GM12878 (cell line): Measurements from ENCODE around the gene COL5A1. TPM values are rescaled to one million over a fixed set of nuclear protein-coding genes. Genes with fewer than 3 reads are reported as not detected.

Experiments
- ATAC-seq: fragments of 200-7000 bp; cut with Tn5 transposase; 3 replicates; pipeline ENCODE4 v1.9.1; 2020; ENCODE audit warnings: mild to moderate bottlenecking, moderate library complexity
- BruUV-seq: library from RNA; stranded (reverse); fragments of 400-500 nt; replicated peaks from 2 replicates; lab custom pipeline; 2021; lab: Mats Ljungman, UMichigan
- CTCF ChIA-PET: fragments of 300-600 bp; sonication (Branson Sonifier 250); formaldehyde crosslinking; extraction: SDS; loops from one replicate; lab custom pipeline; 2021; ENCODE audit warnings: inconsistent platforms; lab: Yijun Ruan, JAX
- POLR2A ChIA-PET: fragments of 350-600 bp; formaldehyde crosslinking; extraction: SDS; loops from one replicate; lab custom pipeline; 2021; ENCODE audit warnings: inconsistent platforms; lab: Charles Lee
- RAD21 ChIA-PET: fragments of 300-600 bp; sonication (Branson Sonifier 250); formaldehyde crosslinking; loops from one replicate; lab custom pipeline; 2023; ENCODE audit warnings: antibody characterized with exemption; ENCODE audit not compliant: unreplicated experiment; lab: Charles Lee
- SMC1A ChIA-PET: fragments of 300-600 bp; sonication (Branson Sonifier 250); formaldehyde crosslinking; loops from one replicate; lab custom pipeline; 2023; ENCODE audit not compliant: unreplicated experiment, uncharacterized antibody; lab: Charles Lee
- DNase-seq: peaks from one replicate; pipeline ENCODE4 v3.0.0-alpha.2; 2011; ENCODE audit warnings: low read depth, low spot score
- FAIRE-seq: peaks from 3 replicates; lab custom pipeline; 2011; peaks lifted over from hg19 to GRCh38; lab: Jason Lieb, UNC
- H2AFZ ChIP-seq: 2 replicates; pipeline ENCODE4 v1.6.0; 2011; ENCODE audit warnings: low read depth, low read length, control low read depth; ENCODE audit not compliant: control insufficient read depth
- H3K27ac ChIP-seq: 2 replicates; pipeline ENCODE4 v1.5.1; 2011; ENCODE audit warnings: control low read depth; ENCODE audit not compliant: control insufficient read depth, insufficient read depth
- H3K27me3 ChIP-seq, 2 experiments: replicated peaks in 1 of 2; 2 replicates each; pipeline versions ENCODE4 v1.6.0 to v1.6.1; 2011; ENCODE audit warnings: low read length in 1 of 2; ENCODE audit not compliant: control insufficient read depth in 2 of 2, insufficient read depth in 2 of 2
- H3K36me3 ChIP-seq, 2 experiments: 2 replicates each; pipeline ENCODE4 v1.5.1; 2011; ENCODE audit warnings: low read length in 1 of 2; ENCODE audit not compliant: control insufficient read depth in 2 of 2, insufficient read depth in 2 of 2
- H3K4me1 ChIP-seq: 2 replicates; pipeline ENCODE4 v1.6.1; 2011; ENCODE audit warnings: mild to moderate bottlenecking, low read length, moderate library complexity, mixed read lengths; ENCODE audit not compliant: control insufficient read depth, insufficient read depth
- H3K4me2 ChIP-seq: 2 replicates; pipeline ENCODE4 v1.6.0; 2011; ENCODE audit warnings: control low read depth; ENCODE audit not compliant: control insufficient read depth, insufficient read depth
- H3K4me3 ChIP-seq: fragments of 200-600 bp; sonication (generic); 2 replicates; pipeline ENCODE4 v1.5.1; 2016
- H3K79me2 ChIP-seq: 2 replicates; pipeline ENCODE4 v1.6.0; 2011; ENCODE audit warnings: low read length; ENCODE audit not compliant: control insufficient read depth, insufficient read depth
- H3K9ac ChIP-seq: 2 replicates; pipeline ENCODE4 v1.8.0; 2011; ENCODE audit warnings: low read length, control low read depth, mixed read lengths; ENCODE audit not compliant: control insufficient read depth, insufficient read depth
- H3K9me3 ChIP-seq: replicated peaks from 3 replicates; pipeline ENCODE4 v1.5.1; 2011; ENCODE audit warnings: mild to moderate bottlenecking, low read length; ENCODE audit not compliant: control insufficient read depth, insufficient read depth
- H4K20me1 ChIP-seq: 2 replicates; pipeline ENCODE4 v1.6.0; 2011; ENCODE audit not compliant: control insufficient read depth, insufficient read depth
- BACH1 ChIP-seq: fragments of 450-650 bp; IDR thresholded peaks from 2 replicates; pipeline ENCODE4 v1.6.1; 2017; ENCODE audit warnings: mild to moderate bottlenecking, borderline replicate concordance
- CBX5 ChIP-seq: sonication (generic); IDR thresholded peaks from 2 replicates; pipeline ENCODE4 v1.6.1; 2016; ENCODE audit warnings: low read depth, moderate library complexity, mild to moderate bottlenecking, inconsistent platforms
- MEF2B ChIP-seq: fragments of 450-650 bp; IDR thresholded peaks from 2 replicates; pipeline ENCODE4 v1.6.1; 2018; ENCODE audit warnings: mild to moderate bottlenecking, moderate library complexity; ENCODE audit not compliant: partially characterized antibody, poor library complexity, severe bottlenecking
- RAD51 ChIP-seq: fragments of 450-650 bp; IDR thresholded peaks from 2 replicates; pipeline ENCODE4 v1.6.1; 2016; ENCODE audit warnings: moderate library complexity, mild to moderate bottlenecking, inconsistent platforms
- SMARCA5 ChIP-seq: fragments of 450-650 bp; IDR thresholded peaks from 2 replicates; pipeline ENCODE4 v1.6.1; 2017; ENCODE audit warnings: mild to moderate bottlenecking
- ZNF217 ChIP-seq: fragments of 450-650 bp; IDR thresholded peaks from 2 replicates; pipeline ENCODE4 v1.6.1; 2017; ENCODE audit warnings: antibody characterized with exemption, mild to moderate bottlenecking
- ZNF24 ChIP-seq: fragments of 450-650 bp; IDR thresholded peaks from 2 replicates; pipeline ENCODE4 v1.6.1; 2017; ENCODE audit warnings: antibody characterized with exemption, mild to moderate bottlenecking
- WGBS: methylation state at CpG from one replicate; pipeline ENCODE4 v1.1.6; 2016; ENCODE audit warnings: low lambda C conversion rate; ENCODE audit not compliant: insufficient replicate concordance, insufficient coverage; ENCODE audit errors: missing lambda C conversion rate; 5-methylcytosine and 5-hydroxymethylcytosine counted together
- in situ Hi-C: fragments of 300-500 bp; cut with MboI; formaldehyde crosslinking; loops from 9 replicates; pipeline ENCODE4 v1.14.3; 2018; ENCODE audit warnings: mixed read lengths
- intact Hi-C: fragments of 100-400 bp; cut with micrococcal nuclease; formaldehyde crosslinking; loops from one replicate; pipeline ENCODE4 v1.14.2; 2022; ENCODE audit not compliant: unreplicated experiment
- polyA plus RNA-seq, 11 experiments: library from polyadenylated mRNA; depleted of rRNA in 4 of 11; unstranded in 6 of 11; stranded (reverse) in 5 of 11; fragments of >200 nt; fragmentation: Nextera tagmentation in 4 of 11; fragmentation: Illumina TruSeq in 1 of 11; extraction: Ambion mirVana in 4 of 11; extraction: Trizol in 1 of 11; gene quantifications; 1 replicate in 1 of 11; 2 replicates in 10 of 11; pipeline versions ENCODE4 v1.2.1 to v1.2.3, GENCODE V29; 2011 to 2016; ENCODE audit warnings: inconsistent platforms in 2 of 11, missing spikeins in 2 of 11, low read depth in 1 of 11
- total RNA-seq, 4 experiments: library from RNA; depleted of rRNA in 3 of 4; stranded (reverse); fragments of >200 nt in 3 of 4; fragmentation: Illumina TruSeq in 1 of 4; extraction: Trizol in 1 of 4; gene quantifications; 2 replicates each; pipeline versions ENCODE4 v1.2.1 to v1.2.3, GENCODE V29; 2013 to 2021
- TF ChIP-seq, protein P1 (sequence below): IDR thresholded peaks from 2 replicates; pipeline ENCODE4 v1.6.1; 2011; ENCODE audit warnings: low read depth, mild to moderate bottlenecking, low read length, moderate library complexity, borderline replicate concordance; ENCODE audit errors: extremely low read depth

Gene COL5A1
- total and polyA plus RNA-seq, 10 of the 15 experiments (the other 5 are each of a cell fraction or from before 2014, with no cell fraction given): under 0.01 to 0.15 (median 0.13) TPM; not detected in 4

- no TSS peak for BruUV-seq
- ATAC-seq: no peak
- no peak overlapping the region for H3K27ac ChIP-seq
- H2AFZ ChIP-seq: no peak overlapping the region
- RAD21 ChIA-PET: no interaction called here
- no peaks in the 10 kb centered on the region for H3K79me2 ChIP-seq
- TF ChIP-seq SMARCA5 (no peak), BACH1 (no peak), RAD51 (no peak), ZNF217 (no peak), MEF2B (no peak), ZNF24 (no peak), CBX5 (no peak)
- TF ChIP-seq, protein P1, sequence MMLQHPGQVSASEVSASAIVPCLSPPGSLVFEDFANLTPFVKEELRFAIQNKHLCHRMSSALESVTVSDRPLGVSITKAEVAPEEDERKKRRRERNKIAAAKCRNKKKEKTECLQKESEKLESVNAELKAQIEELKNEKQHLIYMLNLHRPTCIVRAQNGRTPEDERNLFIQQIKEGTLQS: no peak
- CTCF ChIA-PET: no interaction called here
- no peak for DNase-seq
- no peaks in the 10 kb centered on the region for H3K4me1 ChIP-seq
- WGBS: 56% methylated on average over 29 of the region's 29 CpGs
- POLR2A ChIA-PET: no interaction called here
- SMC1A ChIA-PET: no interaction called here
- H3K4me2 ChIP-seq: no peak overlapping the region
- H3K4me3 ChIP-seq: no peak overlapping the region
- H4K20me1 ChIP-seq: no peaks in the 10 kb centered on the region
- no peaks in the 10 kb centered on the region for H3K36me3 ChIP-seq
- no peak for FAIRE-seq
- in situ Hi-C loops: no loop called here
- no peak overlapping the region for H3K9ac ChIP-seq
- intact Hi-C loops: no loop called here
- H3K9me3 ChIP-seq: no peaks in the 10 kb centered on the region; the same call in 2 of the 3 replicates
- no peaks in the 10 kb centered on the region for H3K27me3 ChIP-seq
Measured at GRCh38 chr9:134709512-134710270, 68.1 kb downstream of the COL5A1 start.
